ENCODE results near the gene IFT172.

- TF ChIP-seq, protein P1, sequence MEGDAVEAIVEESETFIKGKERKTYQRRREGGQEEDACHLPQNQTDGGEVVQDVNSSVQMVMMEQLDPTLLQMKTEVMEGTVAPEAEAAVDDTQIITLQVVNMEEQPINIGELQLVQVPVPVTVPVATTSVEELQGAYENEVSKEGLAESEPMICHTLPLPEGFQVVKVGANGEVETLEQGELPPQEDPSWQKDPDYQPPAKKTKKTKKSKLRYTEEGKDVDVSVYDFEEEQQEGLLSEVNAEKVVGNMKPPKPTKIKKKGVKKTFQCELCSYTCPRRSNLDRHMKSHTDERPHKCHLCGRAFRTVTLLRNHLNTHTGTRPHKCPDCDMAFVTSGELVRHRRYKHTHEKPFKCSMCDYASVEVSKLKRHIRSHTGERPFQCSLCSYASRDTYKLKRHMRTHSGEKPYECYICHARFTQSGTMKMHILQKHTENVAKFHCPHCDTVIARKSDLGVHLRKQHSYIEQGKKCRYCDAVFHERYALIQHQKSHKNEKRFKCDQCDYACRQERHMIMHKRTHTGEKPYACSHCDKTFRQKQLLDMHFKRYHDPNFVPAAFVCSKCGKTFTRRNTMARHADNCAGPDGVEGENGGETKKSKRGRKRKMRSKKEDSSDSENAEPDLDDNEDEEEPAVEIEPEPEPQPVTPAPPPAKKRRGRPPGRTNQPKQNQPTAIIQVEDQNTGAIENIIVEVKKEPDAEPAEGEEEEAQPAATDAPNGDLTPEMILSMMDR (IDR thresholded peaks at IDR 0.05), result no peak
- no peak for TF ChIP-seq EZH2 (IDR thresholded peaks at IDR 0.05; ENCODE audit: borderline replicate concordance, insufficient read depth, low read depth, low read length, poor library complexity, severe bottlenecking)
Measured at GRCh38 chr2:27420996-27421395, 68.5 kb downstream of the IFT172 start.

Measured in B cell (primary cell).